Stimulated activated CD4-positive, alpha-beta T cell treated with anti-CD3 and anti-CD28 coated beads, Interleukin-2, amount 100 ng/mL, for 48 hours (primary cell): Measurements from ENCODE around the gene SLC44A5.
"Not testable (repeated sequence)": the region's sequence is repeated elsewhere in the genome, so short reads cannot be mapped to it uniquely, and the experiment has no call there.

Experiments used
- DNase-seq, 2 donors: peaks; one replicate each; pipeline ENCODE4 v3.0.0-alpha.2; 2020

SLC44A5 gene

DNA sequence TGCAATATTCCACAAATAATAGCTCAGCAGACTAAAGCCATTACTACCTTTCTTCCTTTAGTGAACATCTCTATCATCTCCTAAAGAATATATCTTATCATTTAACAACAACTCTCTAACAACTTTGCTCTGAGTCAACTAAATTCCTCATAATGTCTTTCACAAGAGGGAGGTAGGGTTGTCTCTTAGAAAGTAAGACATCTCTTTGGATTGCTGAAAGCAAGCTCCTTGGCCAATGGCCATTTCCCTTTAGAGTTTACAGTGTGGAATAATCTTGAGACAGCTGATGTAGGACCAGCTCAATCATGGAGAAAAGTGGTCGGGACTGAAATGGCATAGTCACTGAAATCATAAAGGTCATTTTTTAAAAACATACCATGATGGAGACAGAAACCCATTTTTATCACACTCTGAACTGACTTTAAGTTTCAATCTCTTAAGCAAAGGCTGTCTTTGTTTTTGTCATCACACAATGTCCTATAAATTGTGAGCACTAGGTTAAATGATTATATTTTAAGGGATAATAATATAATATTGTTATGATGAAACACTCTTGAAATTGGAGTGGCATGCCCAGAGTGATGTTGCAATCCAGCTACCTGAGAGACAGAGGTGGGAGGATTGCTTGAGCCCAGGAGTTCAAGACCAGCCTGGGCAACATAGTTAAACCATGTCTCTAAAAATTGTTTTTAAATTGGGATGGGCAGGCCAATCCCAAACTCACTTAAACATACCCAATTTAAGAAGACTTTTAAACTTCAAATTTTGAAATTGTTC, 91.1 kb downstream of the SLC44A5 start:
- DNase-seq: no peak

DNA sequence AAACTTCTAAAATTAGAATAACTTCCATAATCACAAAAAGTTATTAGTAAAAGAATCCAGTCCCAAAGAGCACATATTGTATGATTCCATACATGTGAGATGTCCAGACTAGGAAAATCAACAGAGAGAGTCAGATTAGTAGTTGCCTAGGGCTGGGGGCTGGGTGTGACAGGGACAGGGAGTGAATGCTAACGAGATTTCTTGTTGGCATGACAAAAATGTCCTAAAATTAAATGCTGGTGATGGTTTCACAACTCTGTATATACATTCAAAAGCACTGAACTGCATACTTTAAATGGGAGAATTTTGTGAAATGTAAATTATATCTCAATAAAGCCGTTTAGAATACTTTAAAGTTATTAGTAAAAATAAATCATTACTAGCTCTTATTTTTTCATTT, 92.2 kb downstream of the SLC44A5 start:
- no peak for DNase-seq

GRCh38 chr1:75514270-75514669, 96.6 kb downstream of the SLC44A5 start:
- DNase-seq: no peak

DNA sequence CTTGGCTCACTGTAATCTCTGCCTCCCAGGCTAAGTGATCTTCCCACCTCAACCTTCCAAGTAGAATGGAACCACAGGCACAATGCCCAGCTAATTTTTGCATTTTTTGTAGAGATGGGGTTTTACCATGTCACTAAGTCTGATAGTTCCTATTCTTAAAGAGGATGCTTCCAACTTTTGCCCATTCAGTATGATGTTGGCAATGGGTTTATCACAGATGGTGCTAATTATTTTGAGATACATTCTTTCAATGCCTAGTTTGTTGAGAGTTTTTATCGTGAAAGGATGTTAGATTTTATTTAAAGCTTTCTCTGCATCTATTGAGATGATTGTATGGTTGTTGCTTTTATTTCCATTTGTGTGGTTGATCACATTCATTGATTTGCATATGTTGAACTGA, 103.9 kb downstream of the SLC44A5 start:
- no peak for DNase-seq

DNA sequence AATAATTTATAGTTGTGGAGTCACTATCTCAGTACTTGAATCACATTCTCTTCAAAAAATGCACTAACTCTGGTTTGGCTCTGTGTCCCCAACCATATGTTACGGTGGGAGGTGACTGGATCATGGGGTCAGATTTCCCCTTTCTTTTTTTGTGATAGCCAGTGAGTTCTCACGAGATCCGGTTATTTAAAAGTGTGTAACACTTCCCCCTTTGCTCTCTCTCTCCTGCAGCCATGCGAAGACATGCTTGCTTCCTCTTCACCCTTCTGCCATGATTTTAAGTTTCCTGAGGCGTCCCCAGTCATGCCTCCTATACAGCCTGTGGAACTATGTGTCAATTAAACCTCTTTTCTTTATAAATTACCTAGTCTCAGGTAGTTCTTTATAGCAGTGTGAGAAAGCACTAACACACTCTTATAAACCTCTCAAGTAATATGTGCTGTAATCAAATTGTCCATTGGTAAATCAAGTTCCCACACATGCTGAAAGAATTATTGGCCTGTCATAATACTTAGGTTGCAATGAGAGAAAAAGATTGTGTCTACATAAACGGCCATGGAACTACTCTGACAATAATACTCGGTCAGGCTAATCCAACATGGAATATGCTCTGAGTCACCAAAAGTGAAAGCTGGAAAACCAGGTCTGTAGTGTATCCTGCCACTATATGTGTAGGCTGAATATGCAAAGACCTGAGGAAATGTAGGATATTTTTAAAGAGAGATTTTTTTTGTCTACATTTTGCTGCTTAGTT, 107.5 kb downstream of the SLC44A5 start:
- DNase-seq: no peak

DNA sequence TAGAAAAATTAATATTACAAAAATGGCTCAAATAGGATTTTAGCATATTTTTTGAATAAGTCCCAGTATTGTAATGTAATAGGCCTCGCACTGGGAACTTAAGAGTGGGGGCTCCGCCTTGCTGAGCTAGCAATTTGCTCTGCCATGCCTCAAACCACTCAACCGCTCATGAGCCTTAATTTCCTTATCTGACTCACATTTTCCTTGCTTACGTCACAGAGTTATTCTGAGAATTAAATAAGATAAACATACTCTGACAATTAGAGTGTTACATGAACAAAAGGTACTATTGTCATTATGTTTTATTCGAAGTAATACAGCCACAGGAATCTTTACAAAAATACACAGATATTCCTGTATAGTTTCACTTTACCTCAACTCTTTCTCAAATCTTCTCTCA, 108.1 kb downstream of the SLC44A5 start:
- no peak for DNase-seq

DNA sequence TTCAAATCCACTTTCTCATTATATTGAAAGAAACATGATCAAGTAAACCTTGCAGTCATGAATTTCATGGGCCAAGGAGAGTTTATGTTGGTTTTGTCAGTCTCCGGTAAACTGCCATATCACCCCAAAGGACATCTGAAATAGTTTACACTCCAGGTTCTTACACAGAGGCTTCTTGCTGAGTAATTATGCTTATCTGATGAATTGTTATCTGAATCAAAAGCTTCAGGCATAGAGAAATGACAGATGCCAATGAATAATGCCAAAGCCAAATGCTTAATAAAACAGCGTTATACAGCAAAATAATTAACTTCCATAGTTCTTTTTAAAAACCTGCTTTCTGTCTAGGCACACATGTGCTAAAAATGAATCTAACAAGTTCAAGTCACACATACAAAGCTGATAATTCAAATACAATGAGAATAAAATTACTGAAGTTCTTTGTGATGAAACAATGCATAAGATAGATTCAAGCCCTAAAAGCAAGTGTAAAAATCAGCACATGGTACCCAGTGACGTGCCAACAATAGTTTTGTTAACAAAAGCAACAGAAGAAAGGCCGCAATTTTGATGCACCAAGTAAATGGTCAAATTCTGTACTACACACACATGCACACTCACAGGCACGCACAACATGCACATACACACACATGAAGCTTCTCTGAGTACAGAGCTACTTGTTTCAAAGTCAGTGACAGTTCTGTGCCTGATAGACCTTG, 109.2 kb downstream of the SLC44A5 start:
- no peak for DNase-seq

- no peak for DNase-seq
Observed at GRCh38 chr1:75492011-75492410, 118.9 kb downstream of the SLC44A5 start.

GRCh38 chr1:75487399-75487798, 123.5 kb downstream of the SLC44A5 start:
- no peak for DNase-seq

DNA sequence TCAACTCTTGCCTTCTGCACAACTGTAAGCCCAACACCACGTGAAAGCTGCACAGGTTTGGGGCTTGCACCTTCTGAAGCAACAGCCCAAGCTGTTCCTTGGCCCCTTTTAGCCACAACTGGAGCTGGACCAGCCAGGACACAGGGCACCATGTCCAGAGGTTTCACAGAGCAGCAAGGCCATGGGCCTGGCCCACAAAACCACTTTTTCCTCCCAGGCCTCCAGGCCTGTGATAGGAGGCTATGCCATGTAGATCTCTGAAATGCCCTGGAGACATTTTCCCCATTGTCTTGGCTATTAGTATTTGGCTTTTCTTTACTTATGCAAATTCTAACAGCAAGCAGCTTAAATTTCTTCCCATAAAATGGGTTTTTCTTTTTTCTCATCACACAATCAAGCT, 126.1 kb downstream of the SLC44A5 start:
- DNase-seq: no peak

GRCh38 chr1:75482951-75483350, 128.0 kb downstream of the SLC44A5 start:
- no peak for DNase-seq

DNA sequence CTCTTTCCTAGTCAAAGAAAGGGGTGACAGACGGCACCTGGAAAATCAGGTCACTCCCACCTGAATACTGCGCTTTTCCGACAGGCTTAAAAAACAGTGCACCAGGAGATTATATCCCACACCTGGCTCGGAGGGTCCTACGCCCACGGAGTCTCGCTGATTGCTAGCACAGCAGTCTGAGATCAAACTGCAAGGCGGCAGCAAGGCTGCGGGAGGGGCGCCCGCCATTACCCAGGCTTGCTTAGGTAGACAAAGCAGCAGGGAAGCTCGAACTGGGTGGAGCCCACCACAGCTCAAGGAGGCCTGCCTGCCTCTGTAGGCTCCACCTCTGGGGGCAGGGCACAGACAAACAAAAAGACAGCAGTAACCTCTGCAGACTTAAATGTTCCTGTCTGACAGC, 134.4 kb downstream of the SLC44A5 start:
- DNase-seq: not testable (repeated sequence)

DNA sequence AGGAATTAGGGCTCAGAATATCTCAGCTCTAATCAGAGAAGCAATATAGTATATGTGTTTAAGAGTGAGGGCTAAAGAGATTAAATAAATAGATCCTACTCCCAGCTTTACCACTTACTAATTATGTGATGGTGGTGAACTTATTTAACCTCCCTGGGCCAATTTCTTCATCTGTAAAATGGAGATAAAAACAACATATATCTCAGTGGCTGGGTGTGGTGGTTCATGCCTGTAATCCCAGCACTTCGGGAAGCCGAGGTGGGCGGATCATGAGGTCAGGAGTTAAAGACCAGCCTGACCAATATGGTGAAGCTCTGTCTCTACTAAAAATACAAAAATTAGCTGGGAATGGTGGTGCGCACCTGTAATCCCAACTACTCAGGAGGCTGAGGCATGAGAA, 135.2 kb downstream of the SLC44A5 start:
- DNase-seq: no peak

DNA sequence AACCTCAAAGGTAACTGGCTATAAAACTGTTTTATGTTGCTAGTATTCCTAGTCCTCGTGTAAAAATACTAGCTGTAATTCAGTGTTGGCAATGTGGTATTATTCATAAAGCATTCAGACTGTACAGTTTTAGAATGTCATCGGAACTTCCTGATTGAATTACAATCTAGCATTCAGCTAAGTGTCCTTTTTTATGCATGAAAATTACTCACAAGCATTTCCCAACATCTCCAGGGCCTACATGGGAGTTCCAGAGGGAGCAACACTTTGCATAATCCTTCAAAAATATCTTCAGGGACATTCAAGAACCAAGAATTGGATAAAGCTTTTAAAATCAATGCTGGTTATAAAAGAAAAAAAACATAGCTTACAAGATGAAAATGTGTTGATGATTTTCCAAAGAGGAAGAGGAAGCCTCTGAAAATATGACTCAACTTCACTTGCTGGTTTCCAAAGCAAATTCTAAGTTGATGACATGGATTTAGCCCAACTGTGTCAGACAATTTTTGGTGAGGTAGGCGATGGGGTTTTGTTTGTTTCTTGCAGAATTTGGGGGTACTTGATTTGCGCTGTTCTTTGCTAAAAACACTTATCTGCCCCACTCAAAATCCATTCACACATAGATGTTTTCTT, 137.8 kb downstream of the SLC44A5 start:
- no peak for DNase-seq

- no peak for DNase-seq
Observed at GRCh38 chr1:75472089-75472970, 138.6 kb downstream of the SLC44A5 start.

DNA sequence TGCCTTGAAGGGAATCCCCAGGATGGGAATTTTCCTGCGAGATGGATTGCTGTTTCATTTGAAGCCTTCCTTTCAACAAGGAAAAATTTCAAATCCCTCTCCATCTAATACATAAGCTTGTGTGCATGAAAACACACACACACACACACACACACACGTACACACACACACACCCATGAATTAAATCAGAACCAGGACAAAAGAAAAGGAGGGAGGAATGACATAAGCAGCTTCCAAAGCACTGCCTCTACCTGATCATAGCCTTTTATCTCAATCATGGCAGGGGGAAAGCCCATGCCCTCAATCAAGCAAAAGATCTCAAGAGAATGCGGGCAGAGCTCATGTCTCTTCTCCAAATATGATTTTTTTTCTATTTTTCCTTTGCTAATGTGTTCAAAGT, 139.7 kb downstream of the SLC44A5 start:
- no peak for DNase-seq

DNA sequence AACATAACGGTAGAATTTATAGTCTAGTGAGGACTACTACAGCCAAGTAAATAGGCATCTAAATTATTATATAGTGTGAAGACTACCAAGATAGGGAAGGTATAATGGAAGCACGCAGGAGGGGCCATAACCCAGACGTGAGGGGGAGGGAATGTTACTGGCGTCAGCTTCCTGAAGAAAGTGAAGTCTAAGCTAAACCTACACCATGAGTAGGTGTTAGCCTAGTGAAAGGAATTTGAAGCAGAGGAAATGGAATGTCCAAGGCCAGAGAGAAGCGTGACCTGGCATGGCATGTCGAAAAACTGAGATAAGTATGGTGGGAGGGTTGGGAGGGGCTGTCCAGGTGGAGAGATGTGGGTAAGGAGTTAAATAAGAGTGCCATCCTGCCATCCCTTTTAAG, 140.5 kb downstream of the SLC44A5 start:
- DNase-seq: no peak

GRCh38 chr1:75469586-75470173, 141.2 kb downstream of the SLC44A5 start:
- DNase-seq: no peak

DNA sequence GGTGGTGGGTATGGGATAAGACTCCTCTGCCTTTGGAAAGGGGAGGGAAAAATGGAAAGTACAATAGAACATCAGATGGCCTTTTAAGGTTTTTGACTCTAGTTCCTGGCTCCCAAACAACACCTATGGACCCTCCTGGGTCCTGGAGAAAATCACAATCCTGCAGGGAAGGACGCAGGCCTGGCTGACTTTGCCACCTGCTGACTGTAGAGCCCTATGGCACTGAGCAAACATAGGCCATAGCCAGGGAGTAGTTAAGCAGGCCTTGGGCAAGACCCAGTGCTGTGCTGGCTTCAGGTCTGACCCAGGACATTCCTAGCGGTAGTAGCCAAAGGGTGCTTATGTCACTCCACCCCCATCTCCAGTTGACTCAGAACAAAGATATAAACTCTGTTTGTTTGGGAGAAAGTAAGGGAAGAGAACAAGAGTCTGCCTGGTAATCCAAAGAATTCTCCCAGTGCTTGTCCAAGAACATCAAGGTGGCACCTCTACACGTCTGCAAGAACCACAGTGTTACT, 149.0 kb downstream of the SLC44A5 start:
- DNase-seq: no peak

GRCh38 chr1:75449998-75450397, 160.9 kb downstream of the SLC44A5 start:
- DNase-seq: no peak

GRCh38 chr1:75444220-75444619, 166.7 kb downstream of the SLC44A5 start:
- DNase-seq: no peak

DNA sequence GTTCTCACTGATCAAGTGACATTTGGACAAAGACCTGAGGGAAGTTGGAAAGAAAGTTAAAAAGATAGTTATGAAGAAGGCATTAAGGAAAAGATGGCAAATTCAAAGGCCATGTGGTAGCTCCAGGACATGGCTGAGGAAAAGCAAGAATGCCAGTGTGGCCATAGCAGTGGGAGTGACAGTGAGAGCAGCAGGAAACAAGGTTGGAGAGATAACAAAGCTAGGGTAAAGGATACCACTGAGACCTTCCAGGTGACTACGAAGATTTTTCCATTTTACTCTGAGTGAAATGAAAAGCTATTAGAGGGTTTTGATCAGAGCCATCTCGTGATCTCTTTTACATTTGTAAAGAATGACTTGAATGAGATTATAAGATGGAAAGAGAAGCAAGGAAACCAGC, 170.6 kb downstream of the SLC44A5 start:
- no peak for DNase-seq
